Measurements from ENCODE around the gene EIF2D.

GRCh38 chr1:206647224-206647623, 35.0 kb upstream of the EIF2D start:
- TF ChIP-seq, protein P1, sequence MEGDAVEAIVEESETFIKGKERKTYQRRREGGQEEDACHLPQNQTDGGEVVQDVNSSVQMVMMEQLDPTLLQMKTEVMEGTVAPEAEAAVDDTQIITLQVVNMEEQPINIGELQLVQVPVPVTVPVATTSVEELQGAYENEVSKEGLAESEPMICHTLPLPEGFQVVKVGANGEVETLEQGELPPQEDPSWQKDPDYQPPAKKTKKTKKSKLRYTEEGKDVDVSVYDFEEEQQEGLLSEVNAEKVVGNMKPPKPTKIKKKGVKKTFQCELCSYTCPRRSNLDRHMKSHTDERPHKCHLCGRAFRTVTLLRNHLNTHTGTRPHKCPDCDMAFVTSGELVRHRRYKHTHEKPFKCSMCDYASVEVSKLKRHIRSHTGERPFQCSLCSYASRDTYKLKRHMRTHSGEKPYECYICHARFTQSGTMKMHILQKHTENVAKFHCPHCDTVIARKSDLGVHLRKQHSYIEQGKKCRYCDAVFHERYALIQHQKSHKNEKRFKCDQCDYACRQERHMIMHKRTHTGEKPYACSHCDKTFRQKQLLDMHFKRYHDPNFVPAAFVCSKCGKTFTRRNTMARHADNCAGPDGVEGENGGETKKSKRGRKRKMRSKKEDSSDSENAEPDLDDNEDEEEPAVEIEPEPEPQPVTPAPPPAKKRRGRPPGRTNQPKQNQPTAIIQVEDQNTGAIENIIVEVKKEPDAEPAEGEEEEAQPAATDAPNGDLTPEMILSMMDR (IDR thresholded peaks at IDR 0.05; ENCODE audit: insufficient read depth, low read length): no peak
- TF ChIP-seq GABPA (IDR thresholded peaks at IDR 0.05; ENCODE audit: low read depth) (no peak), POLR2AphosphoS5 (IDR thresholded peaks at IDR 0.05; ENCODE audit: low read depth) (no peak), SPI1 (IDR thresholded peaks at IDR 0.05; ENCODE audit: borderline replicate concordance, low read depth) (no peak)
- TF ChIP-seq, protein P2, sequence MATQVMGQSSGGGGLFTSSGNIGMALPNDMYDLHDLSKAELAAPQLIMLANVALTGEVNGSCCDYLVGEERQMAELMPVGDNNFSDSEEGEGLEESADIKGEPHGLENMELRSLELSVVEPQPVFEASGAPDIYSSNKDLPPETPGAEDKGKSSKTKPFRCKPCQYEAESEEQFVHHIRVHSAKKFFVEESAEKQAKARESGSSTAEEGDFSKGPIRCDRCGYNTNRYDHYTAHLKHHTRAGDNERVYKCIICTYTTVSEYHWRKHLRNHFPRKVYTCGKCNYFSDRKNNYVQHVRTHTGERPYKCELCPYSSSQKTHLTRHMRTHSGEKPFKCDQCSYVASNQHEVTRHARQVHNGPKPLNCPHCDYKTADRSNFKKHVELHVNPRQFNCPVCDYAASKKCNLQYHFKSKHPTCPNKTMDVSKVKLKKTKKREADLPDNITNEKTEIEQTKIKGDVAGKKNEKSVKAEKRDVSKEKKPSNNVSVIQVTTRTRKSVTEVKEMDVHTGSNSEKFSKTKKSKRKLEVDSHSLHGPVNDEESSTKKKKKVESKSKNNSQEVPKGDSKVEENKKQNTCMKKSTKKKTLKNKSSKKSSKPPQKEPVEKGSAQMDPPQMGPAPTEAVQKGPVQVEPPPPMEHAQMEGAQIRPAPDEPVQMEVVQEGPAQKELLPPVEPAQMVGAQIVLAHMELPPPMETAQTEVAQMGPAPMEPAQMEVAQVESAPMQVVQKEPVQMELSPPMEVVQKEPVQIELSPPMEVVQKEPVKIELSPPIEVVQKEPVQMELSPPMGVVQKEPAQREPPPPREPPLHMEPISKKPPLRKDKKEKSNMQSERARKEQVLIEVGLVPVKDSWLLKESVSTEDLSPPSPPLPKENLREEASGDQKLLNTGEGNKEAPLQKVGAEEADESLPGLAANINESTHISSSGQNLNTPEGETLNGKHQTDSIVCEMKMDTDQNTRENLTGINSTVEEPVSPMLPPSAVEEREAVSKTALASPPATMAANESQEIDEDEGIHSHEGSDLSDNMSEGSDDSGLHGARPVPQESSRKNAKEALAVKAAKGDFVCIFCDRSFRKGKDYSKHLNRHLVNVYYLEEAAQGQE (IDR thresholded peaks at IDR 0.05; ENCODE audit: insufficient replicate concordance, low read depth): no peak
